CD4-positive, alpha-beta T cell treated with Interleukin-17A for 1 hour (primary cell): ENCODE measurements around the gene TBCC.
A peak's percentile ranks its signal among the peaks of the same experiment; 100 is the strongest.
"Not testable (repeated sequence)": the region's sequence is repeated elsewhere in the genome, so short reads cannot be mapped to it uniquely, and the experiment has no call there.

Experiments
- DNase-seq: peaks from one replicate; pipeline ENCODE4 v3.0.0-alpha.2; 2020

Gene TBCC

DNA sequence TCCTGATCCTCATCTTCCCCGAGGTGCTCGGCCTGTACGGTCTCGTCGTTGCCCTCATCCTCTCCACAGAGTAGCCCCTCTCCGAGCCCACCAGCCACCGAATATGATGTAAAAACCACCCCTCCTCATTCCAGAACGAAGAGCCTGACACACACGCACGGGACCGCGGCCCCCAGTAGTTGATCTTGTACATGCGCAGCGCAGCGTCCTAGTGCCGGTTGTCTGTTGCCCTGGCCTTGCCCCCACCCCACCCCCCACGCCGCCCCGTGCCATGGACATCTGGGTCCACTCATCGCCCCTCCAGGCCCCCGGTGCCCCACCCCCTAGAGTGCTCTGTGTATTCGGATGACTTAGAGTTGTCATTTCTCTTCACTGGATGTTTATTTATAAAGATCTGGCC is 18.3 kb downstream of the TBCC start:
- no peak for DNase-seq

DNA sequence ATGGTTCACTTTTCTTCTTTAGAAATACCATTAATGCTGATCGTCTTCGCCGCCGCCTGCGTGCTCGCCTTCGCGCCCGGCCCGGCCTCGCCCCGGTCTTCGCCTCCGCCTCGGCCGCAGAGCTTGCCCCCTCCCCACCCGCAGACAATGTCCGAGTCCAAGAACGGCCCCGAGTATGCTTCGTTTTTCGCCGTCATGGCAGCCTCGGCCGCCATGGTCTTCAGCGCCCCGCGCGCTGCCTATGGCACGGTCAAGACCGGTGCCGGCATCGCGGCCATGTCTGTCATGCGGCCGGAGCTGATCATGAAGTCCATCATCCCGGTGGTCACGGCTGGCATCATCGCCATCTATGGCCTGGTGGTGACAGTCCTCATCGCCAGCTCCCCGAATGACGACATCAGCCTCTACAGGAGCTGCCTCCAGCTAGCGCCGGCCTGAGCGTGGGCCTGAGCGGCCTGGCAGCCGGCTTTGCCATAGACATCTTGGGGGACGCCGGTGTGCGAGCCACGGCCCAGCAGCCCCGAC is 18.8 kb downstream of the TBCC start:
- DNase-seq = peak; percentile 10

DNA sequence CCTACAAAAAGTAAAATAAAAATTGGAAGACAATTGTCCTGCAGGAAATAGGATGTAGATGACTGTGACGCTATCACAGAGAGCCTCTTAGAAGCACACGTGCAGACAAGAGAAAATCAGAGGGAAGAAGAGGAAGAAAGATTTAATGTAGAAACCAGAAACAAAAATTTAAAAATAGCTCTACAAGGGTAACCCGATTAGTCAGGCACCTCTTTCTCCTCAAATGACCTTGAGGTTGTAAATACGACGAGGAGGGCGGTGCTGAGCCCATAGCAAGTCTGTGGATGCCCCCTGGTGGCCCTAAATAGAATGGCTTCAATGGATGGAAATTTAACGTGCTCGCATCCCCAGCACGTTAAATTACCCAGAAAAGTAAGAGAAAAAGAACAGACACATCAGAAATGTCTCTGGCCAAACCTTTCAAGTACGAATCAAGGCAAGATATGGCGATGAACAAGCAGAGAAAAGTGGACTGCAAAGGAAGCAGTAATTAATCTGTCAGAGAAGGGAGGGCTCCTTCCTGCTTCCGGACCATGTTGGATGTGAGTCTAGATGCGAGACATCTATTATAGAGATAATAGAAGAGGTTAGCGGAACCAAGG is 19.3 kb downstream of the TBCC start:
- DNase-seq = peak; percentile 89

DNA sequence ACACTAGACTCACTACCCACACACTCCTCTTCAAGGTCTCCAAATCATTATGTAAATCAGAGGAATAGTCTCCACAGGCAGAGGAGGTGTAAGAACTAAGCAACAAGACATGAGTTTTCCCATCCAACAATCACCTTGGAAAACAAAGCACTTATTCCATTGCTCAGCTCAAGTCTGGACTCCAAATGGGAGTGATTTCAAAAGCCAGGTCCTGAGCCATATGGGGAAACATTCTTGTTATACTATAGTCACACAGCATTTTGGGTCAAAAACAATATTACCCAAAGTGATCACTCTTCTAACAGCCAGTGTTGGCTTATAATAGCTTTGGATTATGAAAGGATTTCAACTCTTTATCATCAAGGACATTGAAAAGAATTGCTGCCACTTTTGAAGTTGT is 19.9 kb downstream of the TBCC start:
- peak; percentile 3 for DNase-seq

DNA sequence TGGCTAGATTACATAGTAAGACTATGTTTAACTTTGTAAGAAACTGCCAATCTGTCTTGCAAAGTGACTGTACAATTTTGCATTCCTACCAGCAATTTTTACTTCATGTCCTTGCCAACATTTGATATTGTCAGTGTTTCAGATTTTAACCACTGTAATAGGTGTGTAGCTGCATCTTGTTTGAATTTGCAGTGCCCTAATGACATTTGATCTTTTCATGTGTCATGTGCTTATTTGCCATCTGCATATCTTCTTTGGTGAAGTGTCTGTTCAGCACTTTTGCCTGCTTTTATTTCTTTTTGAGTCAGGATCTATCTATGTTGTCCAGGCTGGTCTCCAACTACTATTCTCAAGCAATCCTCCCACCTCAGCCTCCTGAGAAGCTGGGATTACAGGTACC is 21.1 kb downstream of the TBCC start:
- no peak for DNase-seq

DNA sequence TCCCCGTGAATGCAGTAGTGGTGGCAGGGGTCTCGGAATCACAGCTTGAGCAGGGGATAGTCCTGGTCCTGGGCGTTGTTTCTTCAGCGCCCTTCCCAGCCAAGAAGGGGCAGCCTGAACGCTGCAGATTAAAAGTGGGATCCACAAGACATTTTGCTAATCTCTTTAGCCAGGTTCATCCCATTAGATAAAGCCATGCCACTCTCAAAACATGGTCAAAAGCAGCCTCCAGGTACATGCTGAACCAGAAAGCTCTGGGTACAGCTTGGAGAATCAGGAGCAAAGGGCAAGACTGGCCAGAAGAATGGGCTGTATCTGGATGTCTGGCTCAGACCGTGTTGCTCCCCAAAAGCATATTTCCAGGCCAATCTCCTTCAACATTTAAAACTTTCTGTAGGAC is 23.4 kb downstream of the TBCC start, which contains the start of gene PRPH2:
Gene PRPH2 (minus strand): TSS at position 101 of the 400 bp plus-strand sequence. CDS start 263 bp downstream, outside the sequence.
- DNase-seq = no peak

DNA sequence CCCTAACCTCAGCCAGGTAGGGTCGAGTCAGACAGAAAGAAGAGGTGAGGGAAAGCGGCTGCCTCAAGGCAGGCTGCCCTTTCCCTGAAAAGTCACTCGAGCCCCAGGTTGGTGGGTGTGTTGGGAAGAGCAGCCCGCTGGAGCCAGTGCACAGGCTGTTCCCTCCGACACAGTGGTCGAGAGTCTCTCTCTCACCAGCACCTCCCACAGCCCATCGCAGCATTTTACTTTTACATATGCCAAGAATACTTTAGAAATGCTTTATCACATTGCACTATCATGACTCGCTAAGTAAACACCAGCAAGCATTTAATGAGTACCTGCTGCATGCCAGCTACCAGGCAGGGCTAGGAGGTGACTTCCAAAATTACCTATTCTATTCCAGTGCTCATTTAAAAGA is 25.2 kb downstream of the TBCC start:
- DNase-seq = no peak

DNA sequence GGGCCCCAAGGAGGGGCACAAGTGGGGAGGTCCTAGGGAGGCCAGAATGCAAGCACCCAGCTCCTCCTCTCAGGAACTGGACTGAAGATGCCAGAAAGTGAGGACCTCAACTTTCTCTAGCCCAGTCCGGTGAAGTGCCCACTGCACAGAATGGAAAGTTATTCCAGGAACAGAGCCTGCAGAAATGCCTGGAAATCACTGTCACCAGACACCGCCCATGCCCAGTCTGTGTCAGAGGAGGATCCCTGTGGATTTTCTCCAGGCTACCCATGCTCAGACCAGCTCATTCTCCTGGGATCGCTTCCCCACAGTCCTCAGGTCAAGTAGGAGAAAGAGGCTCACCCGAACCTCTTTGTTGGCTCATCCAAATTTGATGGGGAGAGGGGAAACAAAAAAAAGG is 30.0 kb downstream of the TBCC start:
- DNase-seq = no peak

DNA sequence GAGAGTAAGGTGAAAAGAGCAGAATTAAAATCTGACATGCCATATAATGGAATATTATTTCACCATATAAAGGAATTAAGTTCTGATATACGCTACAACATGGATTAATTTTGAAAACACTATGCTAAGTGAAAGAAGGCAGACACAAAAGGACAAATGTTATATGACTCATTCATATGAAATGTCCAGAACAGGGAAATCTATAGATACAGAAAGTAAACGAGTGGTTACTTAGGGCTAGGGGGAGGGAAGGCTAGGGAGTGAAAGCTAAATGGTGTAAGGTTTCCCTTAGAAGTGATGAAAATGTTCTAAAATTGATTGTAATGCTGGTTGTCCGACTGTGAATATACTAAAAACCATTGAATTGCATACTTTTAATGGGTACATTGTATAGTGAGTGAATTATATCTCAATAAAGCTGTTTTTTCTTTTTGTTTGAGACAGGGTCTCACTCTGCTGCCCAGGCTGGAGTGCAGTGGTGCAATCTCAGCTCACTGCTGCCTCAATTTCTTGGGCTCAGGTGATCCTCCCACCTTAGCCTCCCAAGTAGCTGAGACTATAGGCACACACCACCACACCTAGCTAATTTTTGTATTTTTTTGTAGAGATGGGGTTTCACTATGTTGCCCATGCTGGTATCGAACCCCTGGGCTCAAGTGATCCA is 31.7 kb downstream of the TBCC start:
- no peak for DNase-seq

DNA sequence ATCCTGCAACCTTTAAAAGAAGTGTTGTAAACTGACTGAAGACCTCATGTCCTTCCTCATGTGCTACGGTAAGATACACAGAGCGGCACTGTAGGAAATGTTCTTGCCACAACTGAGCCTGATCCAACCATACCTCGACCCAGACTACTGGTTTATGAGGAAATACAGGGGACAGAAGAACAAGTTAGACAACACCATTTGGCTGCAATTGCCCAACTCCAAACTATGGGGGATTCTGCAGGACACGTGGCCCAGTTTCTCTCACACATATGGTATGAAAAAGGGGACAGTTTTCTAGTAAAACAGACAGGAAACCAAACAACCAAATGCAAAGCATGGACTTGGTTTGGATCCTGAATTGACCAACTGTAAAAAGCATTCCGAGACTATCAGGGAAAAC is 34.0 kb downstream of the TBCC start:
- no peak for DNase-seq

DNA sequence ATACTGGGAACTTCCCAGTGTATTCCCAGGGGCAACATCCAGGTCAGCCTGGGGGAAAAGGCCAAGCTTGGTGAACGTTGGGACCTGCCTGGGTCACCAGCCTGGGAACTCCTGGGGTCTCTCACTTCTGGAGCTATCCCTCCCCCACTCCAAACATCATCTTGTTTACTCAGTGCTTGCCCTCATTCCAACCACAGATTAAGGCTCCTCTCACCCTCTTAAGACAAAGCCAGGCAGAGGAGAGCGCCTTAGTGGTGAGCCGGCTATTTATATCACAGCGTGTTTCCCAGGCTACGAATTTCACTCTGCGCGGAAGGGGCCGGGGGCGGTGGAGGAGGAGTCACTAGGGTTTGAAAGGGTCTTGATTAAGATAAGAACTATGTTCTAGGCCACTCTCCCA is 35.6 kb downstream of the TBCC start:
- no peak for DNase-seq

DNA sequence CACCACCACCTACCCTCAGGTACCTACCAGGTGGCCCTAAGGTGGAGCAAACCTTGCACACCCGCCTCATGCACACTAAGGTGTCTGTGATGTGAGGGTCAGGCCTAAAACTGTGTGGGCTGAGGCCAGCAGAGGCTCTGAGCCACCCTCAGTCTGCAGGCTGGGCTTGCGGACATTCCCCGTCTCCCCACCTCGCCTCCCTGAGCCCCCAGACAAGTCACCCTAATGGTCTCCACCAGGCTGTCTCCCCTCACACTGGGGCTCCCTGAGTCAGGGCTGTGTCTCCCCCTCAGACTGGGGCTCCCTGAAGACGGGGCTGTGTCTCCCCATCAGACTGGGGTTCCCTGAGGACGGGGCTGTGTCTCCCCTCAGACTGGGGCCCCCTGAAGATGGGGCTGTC is 36.0 kb downstream of the TBCC start:
- DNase-seq = no peak

DNA sequence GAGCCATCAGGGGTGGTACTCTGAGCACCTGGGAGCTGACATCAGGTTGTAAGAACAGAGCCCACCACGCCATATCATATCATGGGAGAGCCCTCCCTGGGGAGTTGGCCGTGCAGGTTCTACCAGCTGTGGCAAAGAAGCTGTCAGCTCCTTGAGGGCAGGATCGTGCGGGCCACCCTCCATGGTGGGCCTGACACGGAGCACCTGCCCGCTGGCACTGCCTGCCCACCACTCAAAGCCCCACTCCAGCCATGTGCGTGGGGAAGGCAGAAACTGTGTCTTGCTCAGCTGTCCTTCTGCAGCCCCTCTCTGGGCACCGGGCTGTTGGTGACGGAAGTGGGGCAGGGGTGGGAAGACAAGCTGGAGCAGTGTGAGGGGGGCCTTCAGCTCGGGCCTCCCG is 37.8 kb downstream of the TBCC start:
- DNase-seq = no peak

DNA sequence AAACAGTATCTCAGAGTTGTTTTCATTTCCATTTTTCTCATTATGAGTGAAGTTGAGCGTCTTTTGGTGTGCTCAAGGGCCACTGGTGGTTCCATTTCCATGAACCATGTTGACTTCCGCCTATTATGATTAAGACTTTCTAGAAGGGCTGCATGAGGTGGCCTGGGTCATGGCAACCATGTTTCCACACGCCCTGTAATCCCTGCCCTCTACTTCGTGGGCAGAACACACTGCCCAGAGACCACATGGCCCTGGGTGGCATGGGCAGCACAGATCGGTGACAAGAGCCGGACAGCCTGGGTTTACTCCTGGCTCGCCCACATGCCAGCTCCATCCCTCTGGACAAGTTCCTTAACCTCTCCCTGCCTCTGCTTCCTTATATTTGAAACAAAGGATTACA is 38.3 kb downstream of the TBCC start:
- DNase-seq = no peak

DNA sequence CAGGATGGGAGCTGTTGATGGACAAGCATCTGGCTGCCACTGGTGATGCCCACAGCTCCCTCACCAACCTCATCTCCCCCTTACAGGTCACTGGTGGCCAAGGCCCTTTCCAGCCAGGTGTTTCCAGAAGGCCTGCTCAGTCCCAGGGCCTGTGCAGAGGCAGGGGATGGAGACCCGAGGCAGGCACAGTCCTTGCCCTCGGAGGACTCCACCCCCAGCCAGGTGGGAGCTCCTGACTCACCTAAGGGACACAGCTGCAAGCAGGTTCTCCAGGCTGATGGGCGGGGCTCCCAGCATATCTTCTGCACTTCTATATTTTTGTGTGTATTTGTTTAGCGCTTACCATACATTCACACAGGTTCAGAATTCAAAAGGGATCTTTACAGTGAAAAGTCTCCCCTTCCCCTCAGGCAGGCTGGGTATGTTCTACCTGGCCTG is 40.9 kb downstream of the TBCC start:
- no peak for DNase-seq

DNA sequence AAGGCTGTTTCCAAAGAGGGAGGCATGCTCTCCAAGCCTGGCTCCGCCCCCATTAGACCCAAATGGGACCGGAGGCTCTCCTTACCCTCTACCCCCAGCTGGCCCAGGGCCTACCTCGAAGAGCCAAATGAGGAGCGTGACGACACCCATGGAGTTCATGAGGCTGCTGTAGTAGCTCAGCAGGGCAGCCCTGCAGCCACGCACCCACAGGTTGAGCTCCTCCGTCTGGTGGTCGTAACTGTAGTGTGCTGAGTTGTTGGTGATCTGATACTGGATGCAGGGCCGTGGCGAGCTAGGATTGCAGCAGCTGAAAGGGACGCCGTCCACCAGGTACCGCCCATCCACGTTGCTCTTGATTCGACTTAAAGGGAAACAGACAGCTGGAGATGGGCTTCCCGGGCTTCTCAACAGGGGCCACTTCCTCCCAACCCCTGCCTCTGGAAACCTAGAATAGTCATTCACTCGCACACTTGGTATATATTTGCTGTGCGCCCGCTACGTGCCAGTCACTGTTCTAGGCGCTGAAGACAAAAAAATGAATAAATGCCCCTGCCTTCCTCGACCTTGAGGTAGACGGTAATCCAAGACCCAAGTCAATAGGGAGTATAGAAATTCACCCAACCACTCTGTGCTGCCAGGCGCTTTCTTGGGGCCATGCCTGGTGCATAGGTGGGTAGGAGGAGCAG is 41.5 kb downstream of the TBCC start:
- no peak for DNase-seq

DNA sequence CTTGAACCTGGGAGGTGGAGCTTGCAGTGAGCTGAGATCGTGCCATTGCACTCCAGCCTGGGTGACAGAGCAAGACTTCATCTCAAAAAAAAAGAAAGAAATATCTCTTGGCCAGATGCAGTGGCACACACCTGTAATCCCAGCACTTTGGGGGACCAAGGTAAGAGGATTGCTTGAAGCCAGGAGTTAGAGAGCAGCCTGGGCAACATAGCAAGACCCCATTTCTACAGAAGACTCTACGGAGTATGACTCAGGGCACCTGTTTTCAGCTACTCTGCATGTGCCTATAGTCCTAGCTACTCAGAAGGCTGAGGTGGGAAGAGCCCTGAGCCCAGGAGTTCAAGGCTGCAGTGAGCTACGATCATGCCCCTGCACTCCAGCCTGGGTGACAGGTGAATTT is 43.1 kb downstream of the TBCC start:
- DNase-seq = not testable (repeated sequence)

DNA sequence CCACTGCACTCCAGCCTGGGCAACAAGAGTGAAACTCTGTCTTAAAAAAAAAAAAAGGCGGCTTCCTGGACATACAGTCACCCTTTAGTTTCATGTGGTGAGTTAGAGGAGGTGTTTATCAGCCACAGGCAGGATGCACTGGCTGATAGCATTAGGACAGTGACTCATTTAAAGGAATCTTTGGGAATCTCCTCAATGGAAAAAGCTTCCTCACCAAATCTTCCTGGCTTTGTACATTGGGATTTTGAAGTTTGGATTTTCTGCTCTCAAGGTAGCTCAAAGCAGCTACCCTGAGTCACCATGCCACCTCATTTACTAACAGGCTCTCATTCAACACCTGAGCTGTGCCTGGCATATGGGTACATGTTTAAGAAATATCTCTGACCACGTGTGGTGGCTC is 43.7 kb downstream of the TBCC start:
- DNase-seq = no peak

DNA sequence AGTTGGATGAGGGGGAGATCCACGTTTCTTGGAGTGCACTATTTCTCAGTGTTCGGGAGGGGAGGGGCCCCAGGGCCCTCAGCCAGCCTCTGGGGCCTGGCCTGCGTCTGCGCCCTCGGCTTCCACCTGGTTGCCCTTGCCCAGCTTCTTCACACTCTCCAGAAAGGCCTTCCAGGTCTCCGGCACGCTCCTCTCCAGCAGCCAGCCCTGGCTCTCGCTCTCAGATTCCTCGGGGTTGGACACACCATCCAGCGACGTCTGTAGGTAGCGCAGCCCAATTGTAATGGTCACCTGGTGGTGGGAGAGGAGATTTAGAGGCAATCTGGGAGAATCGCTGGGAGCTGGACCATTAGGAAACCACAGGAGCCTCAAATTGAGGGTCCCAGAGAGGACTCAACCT is 47.7 kb downstream of the TBCC start:
- DNase-seq = no peak

DNA sequence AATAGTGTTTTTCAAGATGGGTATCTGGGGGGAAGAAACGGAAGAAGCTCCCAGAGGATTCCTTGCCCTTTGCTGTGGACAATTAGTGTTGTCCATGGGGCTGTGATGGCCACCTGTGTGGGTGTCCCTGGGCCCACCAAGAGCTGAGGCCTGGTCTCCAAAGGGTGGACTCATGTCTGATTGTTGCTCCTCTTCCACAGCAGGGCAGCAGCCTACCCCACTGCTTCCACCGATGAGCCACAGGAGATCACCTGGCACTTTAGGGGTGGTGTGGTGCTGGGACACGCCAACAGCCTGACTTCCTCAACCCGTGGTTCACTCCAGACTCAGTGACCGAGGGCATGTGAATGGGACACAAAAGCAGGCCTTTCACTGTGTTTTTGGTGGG is 48.6 kb downstream of the TBCC start:
- DNase-seq = no peak

DNA sequence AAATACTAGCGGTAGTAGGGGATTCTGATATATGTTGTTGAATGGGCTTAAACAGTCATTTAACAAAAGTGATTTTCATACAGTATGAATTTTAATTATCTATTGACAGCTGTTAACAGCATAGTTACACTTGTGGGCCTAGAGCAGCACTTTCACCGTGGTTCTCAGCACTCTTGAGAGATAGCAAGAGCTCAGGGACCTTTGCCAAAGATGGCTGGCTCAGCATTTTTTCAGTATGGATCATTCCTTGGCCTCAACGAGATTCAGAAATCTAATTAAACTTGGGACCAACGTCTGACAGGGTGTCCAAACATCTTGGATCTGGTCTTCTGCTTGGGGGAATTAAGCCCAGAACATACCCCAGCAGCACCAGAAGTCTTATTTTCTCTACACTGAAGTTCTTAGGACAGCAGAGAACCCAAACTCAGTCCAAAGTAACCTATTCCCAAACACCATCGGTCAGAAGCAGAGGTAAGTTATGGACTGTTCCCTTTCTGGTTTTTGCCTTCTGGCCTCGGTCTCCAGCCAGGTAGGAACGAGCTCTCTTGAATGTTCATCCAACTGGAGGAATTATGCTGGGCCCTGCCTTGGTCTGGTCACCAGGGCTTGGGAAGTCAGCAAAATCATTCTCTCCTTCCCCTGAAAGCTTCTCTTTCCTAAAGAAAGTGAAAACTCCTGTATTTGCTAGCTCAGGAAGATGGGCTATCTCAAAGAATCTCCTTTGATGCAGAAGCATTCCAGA is 49.2 kb downstream of the TBCC start:
- DNase-seq = no peak

DNA sequence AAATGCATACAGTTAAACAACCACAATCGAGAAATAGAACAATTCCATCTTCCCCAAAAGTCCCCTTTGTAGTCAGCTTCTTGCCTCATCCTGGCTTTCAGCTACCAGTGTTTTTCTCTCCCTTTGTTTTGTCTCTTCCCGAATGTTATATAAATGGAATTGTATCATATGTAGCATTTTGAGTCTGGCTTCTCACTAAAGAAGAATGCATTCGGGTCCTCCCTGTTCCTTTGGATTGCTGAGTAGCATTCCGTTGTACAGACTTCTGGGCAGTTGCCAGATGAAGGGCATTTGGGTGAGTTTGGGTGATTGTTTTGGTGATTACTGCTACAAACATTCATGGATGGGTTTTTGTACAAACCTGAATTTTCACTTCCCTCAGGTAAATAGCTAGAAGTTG is 51.3 kb downstream of the TBCC start:
- DNase-seq = no peak
